ENCODE results near the gene GBA3.

The GBA3 gene

DNA sequence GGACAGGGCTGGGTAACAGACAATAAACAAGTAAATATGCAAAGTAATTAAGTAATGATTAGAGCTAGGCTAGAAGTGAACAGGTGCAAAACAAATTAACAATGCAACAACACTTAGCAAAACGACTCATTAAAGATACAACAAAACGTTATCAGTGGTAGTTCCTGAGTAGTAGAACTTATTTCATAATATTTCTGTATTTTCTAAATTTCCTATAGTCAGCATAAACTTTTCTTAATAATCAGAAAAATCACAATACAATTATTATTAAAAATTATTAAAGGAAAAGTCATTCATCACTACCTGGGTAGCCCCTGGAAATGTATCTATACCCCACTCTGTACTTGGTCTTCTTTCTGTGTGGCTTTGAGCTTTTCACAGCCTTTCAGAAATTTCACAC, 166.6 kb downstream of the GBA3 start:
- H4K20me1 ChIP-seq (ENCODE audit: insufficient read depth, low read length) = no peaks in the 10 kb centered on the region
- no peak overlapping the region for H3K4me2 ChIP-seq (ENCODE audit: low read length)
- H3K9me3 ChIP-seq (ENCODE audit: low read length) = no peaks in the 10 kb centered on the region
- H3K9ac ChIP-seq (ENCODE audit: low read length) = no peak overlapping the region
- H3K9me2 ChIP-seq (ENCODE audit: low read depth, low read length) = no peaks in the 10 kb centered on the region
- H3K27me3 ChIP-seq (ENCODE audit: insufficient read depth, low read length) = no peaks in the 10 kb centered on the region
- no peak overlapping the region for H3K4me3 ChIP-seq (ENCODE audit: low read depth, low read length, poor library complexity, severe bottlenecking)
- no peak overlapping the region for H3K27ac ChIP-seq (ENCODE audit: low read depth, low read length, poor library complexity, severe bottlenecking)
- H3F3A ChIP-seq (ENCODE audit: insufficient read depth, low read length) = no peaks in the 10 kb centered on the region
- H3K4me1 ChIP-seq (ENCODE audit: insufficient read depth, low read length, severe bottlenecking) = no peaks in the 10 kb centered on the region
- H3K36me3 ChIP-seq (ENCODE audit: insufficient read depth, low read length) = no peaks in the 10 kb centered on the region
- TF ChIP-seq EZH2 (IDR thresholded peaks at IDR 0.05; ENCODE audit: borderline replicate concordance, low read length) = no peak
- TF ChIP-seq, protein P1, sequence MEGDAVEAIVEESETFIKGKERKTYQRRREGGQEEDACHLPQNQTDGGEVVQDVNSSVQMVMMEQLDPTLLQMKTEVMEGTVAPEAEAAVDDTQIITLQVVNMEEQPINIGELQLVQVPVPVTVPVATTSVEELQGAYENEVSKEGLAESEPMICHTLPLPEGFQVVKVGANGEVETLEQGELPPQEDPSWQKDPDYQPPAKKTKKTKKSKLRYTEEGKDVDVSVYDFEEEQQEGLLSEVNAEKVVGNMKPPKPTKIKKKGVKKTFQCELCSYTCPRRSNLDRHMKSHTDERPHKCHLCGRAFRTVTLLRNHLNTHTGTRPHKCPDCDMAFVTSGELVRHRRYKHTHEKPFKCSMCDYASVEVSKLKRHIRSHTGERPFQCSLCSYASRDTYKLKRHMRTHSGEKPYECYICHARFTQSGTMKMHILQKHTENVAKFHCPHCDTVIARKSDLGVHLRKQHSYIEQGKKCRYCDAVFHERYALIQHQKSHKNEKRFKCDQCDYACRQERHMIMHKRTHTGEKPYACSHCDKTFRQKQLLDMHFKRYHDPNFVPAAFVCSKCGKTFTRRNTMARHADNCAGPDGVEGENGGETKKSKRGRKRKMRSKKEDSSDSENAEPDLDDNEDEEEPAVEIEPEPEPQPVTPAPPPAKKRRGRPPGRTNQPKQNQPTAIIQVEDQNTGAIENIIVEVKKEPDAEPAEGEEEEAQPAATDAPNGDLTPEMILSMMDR (IDR thresholded peaks at IDR 0.05; ENCODE audit: low read length) = no peak
- H2AFZ ChIP-seq (ENCODE audit: low read length) = no peak overlapping the region
- H3K79me2 ChIP-seq (ENCODE audit: insufficient read depth, low read length) = no peaks in the 10 kb centered on the region

Data from OCI-LY1 (cell line).